ENCODE data around the gene DUOXA2. TPM values are rescaled to one million over a fixed set of nuclear protein-coding genes. Genes with fewer than 3 reads are reported as not detected.

DUOXA2 gene
- total and polyA plus RNA-seq, 2 experiments from 2014 or later, result not detected

DNA sequence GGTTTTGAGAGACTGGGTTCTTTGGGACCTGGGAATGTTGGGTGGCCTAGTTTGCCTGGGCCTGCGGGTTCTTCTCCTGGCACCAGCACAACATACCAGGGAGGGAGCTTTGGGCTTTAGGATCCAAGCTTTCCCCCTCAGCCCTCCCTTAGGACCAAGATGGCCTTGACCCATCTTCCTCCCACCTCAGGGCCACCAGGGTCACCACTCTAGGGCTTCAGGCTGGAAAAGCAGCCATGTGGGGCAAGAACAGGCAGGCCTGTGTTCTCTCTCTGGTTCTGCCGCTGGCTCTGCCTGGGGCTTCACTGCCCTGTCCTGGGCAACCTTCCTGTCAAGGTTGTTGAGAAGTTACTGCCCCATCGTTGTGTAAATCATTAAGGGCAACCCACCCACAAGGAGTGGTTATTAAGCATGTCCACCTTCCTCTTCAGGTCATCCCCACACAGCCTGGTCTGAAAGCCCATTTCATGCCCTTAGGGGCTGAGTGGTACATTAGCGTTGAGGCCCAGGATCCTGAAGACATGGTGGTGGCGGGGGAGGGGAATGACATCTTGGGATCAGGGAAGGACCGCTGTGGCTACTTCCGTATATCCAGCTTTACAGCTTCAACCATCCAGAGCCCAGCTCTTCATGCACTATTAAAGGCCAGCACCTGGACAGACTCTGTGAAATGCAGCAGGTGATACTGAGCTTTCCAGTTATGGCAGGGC is 16.3 kb downstream of the DUOXA2 start:
- Mint-ChIP-seq H3K4me1 (peaks cover 5% of the 10 kb centered on the region; the same call in 2 of the 3 replicates), H3K27ac (no peak overlapping the region), H3K36me3 (ENCODE audit: low read depth) (no peaks in the 10 kb centered on the region; the same call in 2 of the 3 replicates), H3K9me3 (no peaks in the 10 kb centered on the region; the same call in 2 of the 3 replicates), H3K4me3 (peak overlapping the region; percentile 60), H3K27me3 (ENCODE audit: insufficient read depth, low read depth, poor library complexity) (peaks cover 83% of the 10 kb centered on the region)
- Histone ChIP-seq H3K27ac (ENCODE audit: low read depth) (no peak overlapping the region), H3K9me2 (ENCODE audit: insufficient read depth) (no peaks in the 10 kb centered on the region), H3K36me3 (ENCODE audit: insufficient read depth) (no peaks in the 10 kb centered on the region), H3F3A (replicated peaks; ENCODE audit: low read depth) (no peaks in the 10 kb centered on the region), H3K79me2 (replicated peaks; ENCODE audit: insufficient read depth) (no peaks in the 10 kb centered on the region), H3K4me2 (peak overlapping the region; percentile 87), H4K20me1 (replicated peaks; ENCODE audit: insufficient read depth) (no peaks in the 10 kb centered on the region; the same call in 1 of the 2 replicates), H2AFZ (peak overlapping the region; percentile 95), H3K4me1 (ENCODE audit: insufficient read depth) (peaks cover 16% of the 10 kb centered on the region; the same call in 1 of the 2 replicates), H3K4me3 (peak overlapping the region; percentile 63), H3K27me3 (ENCODE audit: insufficient read depth) (peaks cover 100% of the 10 kb centered on the region)
- peak; percentile 34 for DNase-seq (ENCODE audit: low spot score)
- TF ChIP-seq NANOG (IDR thresholded peaks at IDR 0.05; ENCODE audit: borderline replicate concordance) (no peak), STAT1 (IDR thresholded peaks at IDR 0.05; ENCODE audit: unreplicated experiment) (no peak), POLR2AphosphoS5 (IDR thresholded peaks at IDR 0.05; ENCODE audit: low read depth) (no peak)
- no peak for ATAC-seq

DNA sequence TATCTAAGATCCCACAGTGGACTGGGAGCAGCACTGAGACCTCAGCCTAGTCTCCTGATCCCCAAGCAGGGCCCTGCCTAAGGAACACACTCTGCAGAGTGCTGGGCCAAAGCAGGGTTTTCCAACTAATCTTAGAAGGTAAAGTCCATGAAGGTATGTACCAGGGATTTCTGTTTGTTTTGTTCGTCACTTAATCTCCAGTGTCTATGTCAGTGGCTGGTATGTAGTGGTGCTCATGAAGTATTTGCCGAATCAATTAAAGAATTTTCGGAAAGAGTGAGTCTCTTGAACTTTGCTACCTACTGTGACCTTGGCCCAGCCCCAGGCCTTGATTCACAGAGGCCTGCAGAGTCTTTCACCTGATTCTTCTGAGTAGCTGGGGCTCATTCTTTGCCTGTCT is 17.4 kb downstream of the DUOXA2 start:
- H3K36me3 ChIP-seq (ENCODE audit: insufficient read depth), result no peaks in the 10 kb centered on the region
- H3K79me2 ChIP-seq (replicated peaks; ENCODE audit: insufficient read depth), result no peaks in the 10 kb centered on the region
- H3F3A ChIP-seq (replicated peaks; ENCODE audit: low read depth), result no peaks in the 10 kb centered on the region
- H3K4me1 ChIP-seq (ENCODE audit: insufficient read depth), result peaks cover 16% of the 10 kb centered on the region; the same call in 1 of the 2 replicates
- no peaks in the 10 kb centered on the region for H3K9me2 ChIP-seq (ENCODE audit: insufficient read depth)
- Mint-ChIP-seq H3K4me3 (no peak overlapping the region), H3K9me3 (no peaks in the 10 kb centered on the region; the same call in 2 of the 3 replicates), H3K27ac (no peak overlapping the region), H3K4me1 (peaks cover 7% of the 10 kb centered on the region), H3K27me3 (ENCODE audit: insufficient read depth, low read depth, poor library complexity) (peaks cover 85% of the 10 kb centered on the region), H3K36me3 (ENCODE audit: low read depth) (no peaks in the 10 kb centered on the region; the same call in 2 of the 3 replicates)
- no peak overlapping the region for H3K4me2 ChIP-seq
- DNase-seq (ENCODE audit: low spot score) (no peak), ATAC-seq (no peak)
- no peak overlapping the region for H3K4me3 ChIP-seq
- no peaks in the 10 kb centered on the region; the same call in 1 of the 2 replicates for H4K20me1 ChIP-seq (replicated peaks; ENCODE audit: insufficient read depth)
- no peak overlapping the region for H3K27ac ChIP-seq (ENCODE audit: low read depth)
- H3K27me3 ChIP-seq (ENCODE audit: insufficient read depth), result peaks cover 99% of the 10 kb centered on the region
- H2AFZ ChIP-seq, result no peak overlapping the region
- TF ChIP-seq, protein P1, sequence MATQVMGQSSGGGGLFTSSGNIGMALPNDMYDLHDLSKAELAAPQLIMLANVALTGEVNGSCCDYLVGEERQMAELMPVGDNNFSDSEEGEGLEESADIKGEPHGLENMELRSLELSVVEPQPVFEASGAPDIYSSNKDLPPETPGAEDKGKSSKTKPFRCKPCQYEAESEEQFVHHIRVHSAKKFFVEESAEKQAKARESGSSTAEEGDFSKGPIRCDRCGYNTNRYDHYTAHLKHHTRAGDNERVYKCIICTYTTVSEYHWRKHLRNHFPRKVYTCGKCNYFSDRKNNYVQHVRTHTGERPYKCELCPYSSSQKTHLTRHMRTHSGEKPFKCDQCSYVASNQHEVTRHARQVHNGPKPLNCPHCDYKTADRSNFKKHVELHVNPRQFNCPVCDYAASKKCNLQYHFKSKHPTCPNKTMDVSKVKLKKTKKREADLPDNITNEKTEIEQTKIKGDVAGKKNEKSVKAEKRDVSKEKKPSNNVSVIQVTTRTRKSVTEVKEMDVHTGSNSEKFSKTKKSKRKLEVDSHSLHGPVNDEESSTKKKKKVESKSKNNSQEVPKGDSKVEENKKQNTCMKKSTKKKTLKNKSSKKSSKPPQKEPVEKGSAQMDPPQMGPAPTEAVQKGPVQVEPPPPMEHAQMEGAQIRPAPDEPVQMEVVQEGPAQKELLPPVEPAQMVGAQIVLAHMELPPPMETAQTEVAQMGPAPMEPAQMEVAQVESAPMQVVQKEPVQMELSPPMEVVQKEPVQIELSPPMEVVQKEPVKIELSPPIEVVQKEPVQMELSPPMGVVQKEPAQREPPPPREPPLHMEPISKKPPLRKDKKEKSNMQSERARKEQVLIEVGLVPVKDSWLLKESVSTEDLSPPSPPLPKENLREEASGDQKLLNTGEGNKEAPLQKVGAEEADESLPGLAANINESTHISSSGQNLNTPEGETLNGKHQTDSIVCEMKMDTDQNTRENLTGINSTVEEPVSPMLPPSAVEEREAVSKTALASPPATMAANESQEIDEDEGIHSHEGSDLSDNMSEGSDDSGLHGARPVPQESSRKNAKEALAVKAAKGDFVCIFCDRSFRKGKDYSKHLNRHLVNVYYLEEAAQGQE (IDR thresholded peaks at IDR 0.05; ENCODE audit: unreplicated experiment), result no peak
- TF ChIP-seq EZH2 (IDR thresholded peaks at IDR 0.05; ENCODE audit: low read depth, unreplicated experiment) (no peak), ZNF114 (CRISPR knock-in tag; IDR thresholded peaks at IDR 0.05) (no peak), NANOG (IDR thresholded peaks at IDR 0.05; ENCODE audit: borderline replicate concordance) (no peak), JUNB (IDR thresholded peaks at IDR 0.05; ENCODE audit: unreplicated experiment) (no peak)
- TF ChIP-seq, protein P2, sequence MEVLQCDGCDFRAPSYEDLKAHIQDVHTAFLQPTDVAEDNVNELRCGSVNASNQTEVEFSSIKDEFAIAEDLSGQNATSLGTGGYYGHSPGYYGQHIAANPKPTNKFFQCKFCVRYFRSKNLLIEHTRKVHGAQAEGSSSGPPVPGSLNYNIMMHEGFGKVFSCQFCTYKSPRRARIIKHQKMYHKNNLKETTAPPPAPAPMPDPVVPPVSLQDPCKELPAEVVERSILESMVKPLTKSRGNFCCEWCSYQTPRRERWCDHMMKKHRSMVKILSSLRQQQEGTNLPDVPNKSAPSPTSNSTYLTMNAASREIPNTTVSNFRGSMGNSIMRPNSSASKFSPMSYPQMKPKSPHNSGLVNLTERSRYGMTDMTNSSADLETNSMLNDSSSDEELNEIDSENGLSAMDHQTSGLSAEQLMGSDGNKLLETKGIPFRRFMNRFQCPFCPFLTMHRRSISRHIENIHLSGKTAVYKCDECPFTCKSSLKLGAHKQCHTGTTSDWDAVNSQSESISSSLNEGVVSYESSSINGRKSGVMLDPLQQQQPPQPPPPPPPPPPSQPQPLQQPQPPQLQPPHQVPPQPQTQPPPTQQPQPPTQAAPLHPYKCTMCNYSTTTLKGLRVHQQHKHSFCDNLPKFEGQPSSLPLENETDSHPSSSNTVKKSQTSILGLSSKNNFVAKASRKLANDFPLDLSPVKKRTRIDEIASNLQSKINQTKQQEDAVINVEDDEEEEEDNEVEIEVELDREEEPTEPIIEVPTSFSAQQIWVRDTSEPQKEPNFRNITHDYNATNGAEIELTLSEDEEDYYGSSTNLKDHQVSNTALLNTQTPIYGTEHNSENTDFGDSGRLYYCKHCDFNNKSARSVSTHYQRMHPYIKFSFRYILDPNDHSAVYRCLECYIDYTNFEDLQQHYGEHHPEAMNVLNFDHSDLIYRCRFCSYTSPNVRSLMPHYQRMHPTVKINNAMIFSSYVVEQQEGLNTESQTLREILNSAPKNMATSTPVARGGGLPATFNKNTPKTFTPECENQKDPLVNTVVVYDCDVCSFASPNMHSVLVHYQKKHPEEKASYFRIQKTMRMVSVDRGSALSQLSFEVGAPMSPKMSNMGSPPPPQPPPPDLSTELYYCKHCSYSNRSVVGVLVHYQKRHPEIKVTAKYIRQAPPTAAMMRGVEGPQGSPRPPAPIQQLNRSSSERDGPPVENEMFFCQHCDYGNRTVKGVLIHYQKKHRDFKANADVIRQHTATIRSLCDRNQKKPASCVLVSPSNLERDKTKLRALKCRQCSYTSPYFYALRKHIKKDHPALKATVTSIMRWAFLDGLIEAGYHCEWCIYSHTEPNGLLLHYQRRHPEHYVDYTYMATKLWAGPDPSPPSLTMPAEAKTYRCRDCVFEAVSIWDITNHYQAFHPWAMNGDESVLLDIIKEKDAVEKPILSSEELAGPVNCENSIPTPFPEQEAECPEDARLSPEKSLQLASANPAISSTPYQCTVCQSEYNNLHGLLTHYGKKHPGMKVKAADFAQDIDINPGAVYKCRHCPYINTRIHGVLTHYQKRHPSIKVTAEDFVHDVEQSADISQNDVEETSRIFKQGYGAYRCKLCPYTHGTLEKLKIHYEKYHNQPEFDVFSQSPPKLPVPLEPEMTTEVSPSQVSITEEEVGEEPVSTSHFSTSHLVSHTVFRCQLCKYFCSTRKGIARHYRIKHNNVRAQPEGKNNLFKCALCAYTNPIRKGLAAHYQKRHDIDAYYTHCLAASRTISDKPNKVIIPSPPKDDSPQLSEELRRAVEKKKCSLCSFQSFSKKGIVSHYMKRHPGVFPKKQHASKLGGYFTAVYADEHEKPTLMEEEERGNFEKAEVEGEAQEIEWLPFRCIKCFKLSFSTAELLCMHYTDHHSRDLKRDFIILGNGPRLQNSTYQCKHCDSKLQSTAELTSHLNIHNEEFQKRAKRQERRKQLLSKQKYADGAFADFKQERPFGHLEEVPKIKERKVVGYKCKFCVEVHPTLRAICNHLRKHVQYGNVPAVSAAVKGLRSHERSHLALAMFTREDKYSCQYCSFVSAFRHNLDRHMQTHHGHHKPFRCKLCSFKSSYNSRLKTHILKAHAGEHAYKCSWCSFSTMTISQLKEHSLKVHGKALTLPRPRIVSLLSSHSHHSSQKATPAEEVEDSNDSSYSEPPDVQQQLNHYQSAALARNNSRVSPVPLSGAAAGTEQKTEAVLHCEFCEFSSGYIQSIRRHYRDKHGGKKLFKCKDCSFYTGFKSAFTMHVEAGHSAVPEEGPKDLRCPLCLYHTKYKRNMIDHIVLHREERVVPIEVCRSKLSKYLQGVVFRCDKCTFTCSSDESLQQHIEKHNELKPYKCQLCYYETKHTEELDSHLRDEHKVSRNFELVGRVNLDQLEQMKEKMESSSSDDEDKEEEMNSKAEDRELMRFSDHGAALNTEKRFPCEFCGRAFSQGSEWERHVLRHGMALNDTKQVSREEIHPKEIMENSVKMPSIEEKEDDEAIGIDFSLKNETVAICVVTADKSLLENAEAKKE (CRISPR knock-in tag; IDR thresholded peaks at IDR 0.05), result no peak
- TF ChIP-seq, protein P3, sequence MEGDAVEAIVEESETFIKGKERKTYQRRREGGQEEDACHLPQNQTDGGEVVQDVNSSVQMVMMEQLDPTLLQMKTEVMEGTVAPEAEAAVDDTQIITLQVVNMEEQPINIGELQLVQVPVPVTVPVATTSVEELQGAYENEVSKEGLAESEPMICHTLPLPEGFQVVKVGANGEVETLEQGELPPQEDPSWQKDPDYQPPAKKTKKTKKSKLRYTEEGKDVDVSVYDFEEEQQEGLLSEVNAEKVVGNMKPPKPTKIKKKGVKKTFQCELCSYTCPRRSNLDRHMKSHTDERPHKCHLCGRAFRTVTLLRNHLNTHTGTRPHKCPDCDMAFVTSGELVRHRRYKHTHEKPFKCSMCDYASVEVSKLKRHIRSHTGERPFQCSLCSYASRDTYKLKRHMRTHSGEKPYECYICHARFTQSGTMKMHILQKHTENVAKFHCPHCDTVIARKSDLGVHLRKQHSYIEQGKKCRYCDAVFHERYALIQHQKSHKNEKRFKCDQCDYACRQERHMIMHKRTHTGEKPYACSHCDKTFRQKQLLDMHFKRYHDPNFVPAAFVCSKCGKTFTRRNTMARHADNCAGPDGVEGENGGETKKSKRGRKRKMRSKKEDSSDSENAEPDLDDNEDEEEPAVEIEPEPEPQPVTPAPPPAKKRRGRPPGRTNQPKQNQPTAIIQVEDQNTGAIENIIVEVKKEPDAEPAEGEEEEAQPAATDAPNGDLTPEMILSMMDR (conservative IDR thresholded peaks at IDR 0.05; ENCODE audit: low read depth in 2 of 2), result no peak
